Esophagus (tissue), 2 donors: ENCODE measurements around the gene MYLIP. TPM values are rescaled to one million over a fixed set of nuclear protein-coding genes. Genes with fewer than 3 reads are reported as not detected.

ENCODE experiments used
- H3K27ac ChIP-seq, 2 donors: one replicate each; pipeline ENCODE4 v1.5.1; 2013; ENCODE audit warnings: low read depth in 2 of 2, mild to moderate bottlenecking in 2 of 2, inconsistent platforms in 1 of 2, low read length in 1 of 2, moderate library complexity in 1 of 2
- H3K27me3 ChIP-seq, 2 donors: one replicate each; pipeline ENCODE4 v1.6.1; 2013; ENCODE audit warnings: low read length in 2 of 2, control low read depth in 1 of 2, mild to moderate bottlenecking in 1 of 2; ENCODE audit not compliant: insufficient read depth in 2 of 2, control insufficient read depth in 1 of 2
- H3K36me3 ChIP-seq, 2 donors: one replicate each; pipeline ENCODE4 v1.6.1; 2013; ENCODE audit warnings: low read length in 1 of 2; ENCODE audit not compliant: control insufficient read depth in 2 of 2, insufficient read depth in 2 of 2
- H3K4me1 ChIP-seq, 2 donors: one replicate each; pipeline ENCODE4 v1.6.1; 2013; ENCODE audit warnings: low read length in 1 of 2; ENCODE audit not compliant: control insufficient read depth in 2 of 2, insufficient read depth in 2 of 2
- H3K4me3 ChIP-seq, 2 donors: one replicate each; pipeline ENCODE4 v1.5.1; 2013; ENCODE audit warnings: low read length in 2 of 2, mild to moderate bottlenecking in 2 of 2, low read depth in 1 of 2, moderate library complexity in 1 of 2
- H3K9me3 ChIP-seq, 2 donors: one replicate each; pipeline ENCODE4 v1.6.1; 2013; ENCODE audit warnings: mild to moderate bottlenecking in 2 of 2, low read depth in 1 of 2, low read length in 1 of 2, moderate library complexity in 1 of 2; ENCODE audit not compliant: control insufficient read depth in 2 of 2, insufficient read depth in 1 of 2
- WGBS, 2 donors: extraction: QIAGEN DNeasy Blood & Tissue Kit; methylation state at CpG; one replicate each; pipeline ENCODE4 v1.1.7; 2013; 5-methylcytosine and 5-hydroxymethylcytosine counted together
- polyA plus RNA-seq, 2 donors: library from polyadenylated mRNA; stranded (reverse); fragments of 200-250 nt; gene quantifications; one replicate each; pipeline ENCODE4 v1.2.3, GENCODE V29; 2013
- donor health status: healthy with polysubstance abuse.
- donor health status: Bipolar disorder and iron deficiency.

Gene MYLIP
- polyA plus RNA-seq, 2 donors: 7.2 to 11.6 TPM

GRCh38 chr6:16104624-16105433, 24.1 kb upstream of the MYLIP start:
- Histone ChIP-seq H3K4me3 (no peak overlapping the region), H3K9me3 (no peaks in the 10 kb centered on the region), H3K36me3 (no peaks in the 10 kb centered on the region), H3K27me3 (no peaks in the 10 kb centered on the region), H3K4me1 (no peaks in the 10 kb centered on the region), H3K27ac (no peak overlapping the region)
- 89 to 91% methylated on average over 12 of the region's 12 CpGs for WGBS, 2 donors

- Histone ChIP-seq H3K4me3 (no peak overlapping the region), H3K4me1 (no peaks in the 10 kb centered on the region), H3K27me3 (no peaks in the 10 kb centered on the region), H3K36me3 (no peaks in the 10 kb centered on the region), H3K9me3 (no peaks in the 10 kb centered on the region), H3K27ac (no peak overlapping the region)
- WGBS, 2 donors: 48 to 76% methylated on average over 4 of the region's 4 CpGs
Measured at GRCh38 chr6:16105854-16106253, 23.0 kb upstream of the MYLIP start.

- H3K9me3 ChIP-seq: no peaks in the 10 kb centered on the region
- H3K27me3 ChIP-seq: no peaks in the 10 kb centered on the region
- H3K4me1 ChIP-seq: no peaks in the 10 kb centered on the region
- WGBS, 2 donors: 91 to 96% methylated on average over 8 of the region's 8 CpGs
- H3K36me3 ChIP-seq: no peaks in the 10 kb centered on the region
- no peak overlapping the region for H3K27ac ChIP-seq
- H3K4me3 ChIP-seq: no peak overlapping the region
Measured at GRCh38 chr6:16106991-16107787, 21.7 kb upstream of the MYLIP start.

- 75% methylated on average over 5 of the region's 5 CpGs for WGBS, 2 donors
- Histone ChIP-seq H3K27ac (no peak overlapping the region), H3K36me3 (no peaks in the 10 kb centered on the region), H3K4me3 (no peak overlapping the region), H3K9me3 (no peaks in the 10 kb centered on the region), H3K27me3 (no peaks in the 10 kb centered on the region), H3K4me1 (no peaks in the 10 kb centered on the region)
Measured at GRCh38 chr6:16108419-16108818, 20.5 kb upstream of the MYLIP start.

GRCh38 chr6:16108921-16109658, 19.8 kb upstream of the MYLIP start:
- Histone ChIP-seq H3K4me1 (no peaks in the 10 kb centered on the region), H3K27ac (no peak overlapping the region), H3K4me3 (no peak overlapping the region), H3K9me3 (no peaks in the 10 kb centered on the region), H3K27me3 (no peaks in the 10 kb centered on the region), H3K36me3 (no peaks in the 10 kb centered on the region)
- 76 to 82% methylated on average over 5 of the region's 5 CpGs for WGBS, 2 donors

- Histone ChIP-seq H3K9me3 (no peaks in the 10 kb centered on the region), H3K27me3 (no peaks in the 10 kb centered on the region), H3K4me1 (no peaks in the 10 kb centered on the region), H3K27ac (no peak overlapping the region), H3K36me3 (no peaks in the 10 kb centered on the region), H3K4me3 (no peak overlapping the region)
- WGBS, 2 donors: 59 to 69% methylated on average over 4 of the region's 4 CpGs
Measured at GRCh38 chr6:16109659-16110305, 19.1 kb upstream of the MYLIP start.

- Histone ChIP-seq H3K27me3 (no peaks in the 10 kb centered on the region), H3K9me3 (no peaks in the 10 kb centered on the region), H3K36me3 (no peaks in the 10 kb centered on the region), H3K27ac (no peak overlapping the region), H3K4me1 (no peaks in the 10 kb centered on the region), H3K4me3 (no peak overlapping the region)
- 84 to 91% methylated on average over 4 of the region's 4 CpGs for WGBS, 2 donors
Measured at GRCh38 chr6:16118825-16119224, 10.1 kb upstream of the MYLIP start.

- WGBS, 2 donors: 92 to 95% methylated on average over 3 of the region's 3 CpGs
- no peak overlapping the region for H3K27ac ChIP-seq
- no peaks in the 10 kb centered on the region for H3K27me3 ChIP-seq
- no peaks in the 10 kb centered on the region for H3K9me3 ChIP-seq
- H3K4me1 ChIP-seq: no peaks in the 10 kb centered on the region
- H3K36me3 ChIP-seq: no peaks in the 10 kb centered on the region
- no peak overlapping the region for H3K4me3 ChIP-seq
Measured at GRCh38 chr6:16121339-16121738, 7.5 kb upstream of the MYLIP start.

- H3K27ac ChIP-seq: no peak overlapping the region
- no peaks in the 10 kb centered on the region for H3K4me1 ChIP-seq
- H3K4me3 ChIP-seq: no peak overlapping the region
- no peaks in the 10 kb centered on the region for H3K27me3 ChIP-seq
- H3K36me3 ChIP-seq: no peaks in the 10 kb centered on the region
- H3K9me3 ChIP-seq: no peaks in the 10 kb centered on the region
Measured at GRCh38 chr6:16122197-16122596, 6.7 kb upstream of the MYLIP start.
